ENCODE measurements around the gene SHROOM2. TPM values are rescaled to one million over a fixed set of nuclear protein-coding genes. Genes with fewer than 3 reads are reported as not detected.

SHROOM2 gene
- total RNA-seq, 1 donor from 2014 or later, result 9.6 TPM

GRCh38 chrX:9829308-9830267 is 43.4 kb downstream of the SHROOM2 start:
- no peaks in the 10 kb centered on the region for H3K36me3 ChIP-seq
- H3K27me3 ChIP-seq, result no peaks in the 10 kb centered on the region
- H3K4me1 ChIP-seq, result no peaks in the 10 kb centered on the region
- intact Hi-C loops (cut with DNase I), result no loop called here
- no peak for ATAC-seq
- H3K4me3 ChIP-seq, result no peak overlapping the region
- H3K27ac ChIP-seq, result no peak overlapping the region
- DNase-seq, result no peak
- no peak for TF ChIP-seq CTCF (IDR thresholded peaks at IDR 0.05)
- H3K9me3 ChIP-seq, result no peaks in the 10 kb centered on the region

- DNase-seq, result no peak
- no peaks in the 10 kb centered on the region for H3K36me3 ChIP-seq
- no peak overlapping the region for H3K27ac ChIP-seq
- no peak for TF ChIP-seq CTCF (IDR thresholded peaks at IDR 0.05)
- intact Hi-C loops (cut with DNase I), result no loop called here
- H3K4me3 ChIP-seq, result no peak overlapping the region
- H3K4me1 ChIP-seq, result no peaks in the 10 kb centered on the region
- H3K9me3 ChIP-seq, result no peaks in the 10 kb centered on the region
- no peaks in the 10 kb centered on the region for H3K27me3 ChIP-seq
- no peak for ATAC-seq
These were observed 46.6 kb downstream of the SHROOM2 start for GRCh38 chrX:9832811-9833210.

- intact Hi-C loops (cut with DNase I), result no loop called here
- H3K36me3 ChIP-seq, result no peaks in the 10 kb centered on the region
- DNase-seq, result no peak
- no peak overlapping the region for H3K27ac ChIP-seq
- ATAC-seq, result no peak
- no peaks in the 10 kb centered on the region for H3K9me3 ChIP-seq
- H3K27me3 ChIP-seq, result no peaks in the 10 kb centered on the region
- TF ChIP-seq CTCF (IDR thresholded peaks at IDR 0.05), result no peak
- H3K4me1 ChIP-seq, result no peaks in the 10 kb centered on the region
- no peak overlapping the region for H3K4me3 ChIP-seq
These were observed 49.5 kb downstream of the SHROOM2 start for GRCh38 chrX:9835585-9836210.

GRCh38 chrX:9842541-9842940 is 56.3 kb downstream of the SHROOM2 start:
- TF ChIP-seq CTCF (IDR thresholded peaks at IDR 0.05), result no peak
- no peaks in the 10 kb centered on the region for H3K9me3 ChIP-seq
- H3K4me3 ChIP-seq, result no peak overlapping the region
- no peaks in the 10 kb centered on the region for H3K27me3 ChIP-seq
- intact Hi-C loops (cut with DNase I), result no loop called here
- no peak overlapping the region for H3K27ac ChIP-seq
- no peaks in the 10 kb centered on the region for H3K36me3 ChIP-seq
- no peak for DNase-seq
- ATAC-seq, result no peak
- no peaks in the 10 kb centered on the region for H3K4me1 ChIP-seq

- ATAC-seq, result no peak
- Histone ChIP-seq H3K4me1 (no peaks in the 10 kb centered on the region), H3K9me3 (no peaks in the 10 kb centered on the region), H3K27ac (no peak overlapping the region), H3K36me3 (no peaks in the 10 kb centered on the region), H3K27me3 (no peaks in the 10 kb centered on the region), H3K4me3 (no peak overlapping the region)
- intact Hi-C loops (cut with DNase I), result no loop called here
- DNase-seq, result no peak
- no peak for TF ChIP-seq CTCF (IDR thresholded peaks at IDR 0.05)
These were observed 58.8 kb downstream of the SHROOM2 start for GRCh38 chrX:9844936-9845577.

Measured in upper lobe of right lung (tissue), 1 donor.